ENCODE measurements around the gene PYHIN1. TPM values are rescaled to one million over a fixed set of nuclear protein-coding genes. Genes with fewer than 3 reads are reported as not detected.

PYHIN1 gene
- total and polyA plus RNA-seq, 9 donors, result 0.16 to 1.9 (median 0.50) TPM; not detected in 1

DNA sequence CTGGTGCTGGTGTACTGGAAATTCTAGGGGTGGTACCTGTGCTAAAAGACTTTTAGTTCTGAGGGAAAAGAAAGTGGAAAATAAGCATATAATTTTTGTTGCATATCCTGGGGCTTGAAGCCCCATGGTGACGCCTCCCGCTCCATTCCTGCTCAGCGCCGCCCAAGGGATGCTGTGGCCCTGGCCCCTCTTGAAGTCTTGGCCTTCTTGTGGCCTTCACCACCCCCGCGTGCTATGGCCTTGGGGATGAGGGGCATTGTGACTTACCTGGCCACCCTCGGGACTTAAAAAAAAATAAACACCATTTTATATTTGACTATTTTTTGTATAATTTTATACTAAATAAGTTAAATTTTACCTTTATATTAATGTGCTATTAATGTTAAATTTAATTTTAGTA is 93.7 kb downstream of the PYHIN1 start:
- WGBS, 3 donors, result 95 to 99% (median 98%) methylated on average over 7 of the region's 7 CpGs
- H3K27me3 ChIP-seq, result no peaks in the 10 kb centered on the region
- intact Hi-C loops (cut with DNase I), result no loop called here
- H3K9me3 ChIP-seq, result no peaks in the 10 kb centered on the region
- no peak overlapping the region for H3K27ac ChIP-seq
- H3K4me3 ChIP-seq, result no peak overlapping the region
- no peaks in the 10 kb centered on the region for H3K36me3 ChIP-seq
- no peak for DNase-seq
- TF ChIP-seq EP300 (IDR thresholded peaks at IDR 0.05), result no peak
- no peak for TF ChIP-seq CTCF (IDR thresholded peaks at IDR 0.05)
- TF ChIP-seq POLR2A (IDR thresholded peaks at IDR 0.05), result no peak
- H3K4me1 ChIP-seq (ENCODE audit: insufficient read depth), result peaks cover 3% of the 10 kb centered on the region

Other genes starting within 250 kb of the PYHIN1 start
- gene SPTA1, start 244.8 kb upstream of the PYHIN1 start, total RNA-seq, result 1 to 10 TPM in 1 of 7 donors, under 1 TPM in 4, not detected in 2; 0.10 to 1.8 (median 0.23) TPM
- gene SPTA1, start 244.8 kb upstream of the PYHIN1 start, polyA plus RNA-seq, result under 1 TPM; 0.07 to 0.17 TPM
- gene OR6K2, start 230.9 kb upstream of the PYHIN1 start, total RNA-seq, result not detected
- not detected for gene OR6K2, start 230.9 kb upstream of the PYHIN1 start, polyA plus RNA-seq
- under 1 TPM in 1 of 7 donors, not detected in 6; 0.11 TPM for gene OR6K3, start 210.8 kb upstream of the PYHIN1 start, total RNA-seq
- gene OR6K3, start 210.8 kb upstream of the PYHIN1 start, polyA plus RNA-seq, result not detected
- gene OR6K6, start 176.8 kb upstream of the PYHIN1 start, total RNA-seq, result not detected
- not detected for gene OR6K6, start 176.8 kb upstream of the PYHIN1 start, polyA plus RNA-seq
- gene OR6N1, start 159.4 kb upstream of the PYHIN1 start, total RNA-seq, result not detected
- gene OR6N1, start 159.4 kb upstream of the PYHIN1 start, polyA plus RNA-seq, result not detected
- gene OR6N2, start 150.3 kb upstream of the PYHIN1 start, total RNA-seq, result not detected
- not detected for gene OR6N2, start 150.3 kb upstream of the PYHIN1 start, polyA plus RNA-seq
- gene MNDA, start 100.2 kb upstream of the PYHIN1 start, total RNA-seq, result 10 to 100 TPM in 1 of 7 donors, 1 to 10 TPM in 5, under 1 TPM in 1; 0.71 to 26.5 (median 2.8) TPM
- gene MNDA, start 100.2 kb upstream of the PYHIN1 start, polyA plus RNA-seq, result 1 to 10 TPM; 1.7 to 8.7 TPM
- gene IFI16, start 78.4 kb downstream of the PYHIN1 start, total RNA-seq, result 100 to 1,000 TPM in 2 of 7 donors, 10 to 100 TPM in 5; 73.1 to 124 (median 87.2) TPM
- gene IFI16, start 78.4 kb downstream of the PYHIN1 start, polyA plus RNA-seq, result 100 to 1,000 TPM; 121 to 184 TPM
- gene AIM2, start 145.2 kb downstream of the PYHIN1 start, total RNA-seq, result under 1 TPM in 3 of 7 donors, not detected in 4; 0.20 to 0.95 (median 0.38) TPM
- under 1 TPM in 1 of 2 donors, not detected in 1; 0.50 TPM for gene AIM2, start 145.2 kb downstream of the PYHIN1 start, polyA plus RNA-seq
- 1 to 10 TPM in 3 of 7 donors, under 1 TPM in 2, not detected in 2; 0.17 to 2.7 (median 1.5) TPM for gene CADM3, start 240.1 kb downstream of the PYHIN1 start, total RNA-seq
- 10 to 100 TPM in 1 of 2 donors, under 1 TPM in 1; 0.75 to 13.8 TPM for gene CADM3, start 240.1 kb downstream of the PYHIN1 start, polyA plus RNA-seq